HCT116 (cell line): ENCODE data around the gene FTCD. TPM values are rescaled to one million over a fixed set of nuclear protein-coding genes. Genes with fewer than 3 reads are reported as not detected.

ENCODE experiments used
- ATAC-seq: fragments of 200-7000 bp; cut with Tn5 transposase; 2 replicates; pipeline ENCODE4 v1.9.1; 2020; ENCODE audit warnings: mild to moderate bottlenecking, moderate library complexity
- BruUV-seq: library from RNA; stranded (reverse); fragments of 400-500 nt; replicated peaks from 2 replicates; lab custom pipeline; 2021; lab: Mats Ljungman, UMichigan
- CTCF ChIA-PET: fragments of 300-600 bp; sonication (Branson Sonifier 250); formaldehyde crosslinking; loops from one replicate; lab custom pipeline; 2021; ENCODE audit warnings: antibody characterized with exemption; lab: Charles Lee
- POLR2A ChIA-PET: fragments of 300-600, 350-600 bp; sonication (Branson Sonifier 250); formaldehyde crosslinking; loops from one replicate; lab custom pipeline; 2021; ENCODE audit warnings: antibody characterized with exemption; lab: Charles Lee
- RAD21 ChIA-PET, 2 experiments: fragments of 300-600 bp; sonication (Branson Sonifier 250); formaldehyde crosslinking; loops; one replicate each; lab custom pipeline; 2023; ENCODE audit warnings: low total read pairs in 2 of 2; ENCODE audit not compliant: uncharacterized antibody in 2 of 2, unreplicated experiment in 2 of 2, low non-redundant PET in 1 of 2; lab: Charles Lee
- DNase-seq: peaks from one replicate; pipeline ENCODE4 v3.0.0-alpha.2; 2010; ENCODE audit warnings: low read depth, low spot score
- H2AFZ ChIP-seq: fragments of 200-600 bp; shearing (Covaris generic), sonication (generic); 2 replicates; pipeline ENCODE4 v1.6.1; 2017; ENCODE audit warnings: low read depth, mixed run types, mixed read lengths, antibody characterized with exemption, low read length; ENCODE audit not compliant: poor library complexity, severe bottlenecking
- H3K27ac ChIP-seq: 2 replicates; pipeline ENCODE4 v1.5.1; 2012; ENCODE audit warnings: low read depth, low read length
- H3K27me3 ChIP-seq: fragments of 200-600 bp; sonication (generic); 2 replicates; pipeline ENCODE4 v1.6.1; 2016; ENCODE audit warnings: mixed run types, low read length, mixed read lengths; ENCODE audit not compliant: insufficient read depth
- H3K36me3 ChIP-seq, 2 experiments: fragments of 200-500 bp in 1 of 2; fragments of 200-600 bp in 1 of 2; sonication (Bioruptor generic) in 1 of 2; sonication (generic) in 1 of 2; 2 replicates each; pipeline versions ENCODE4 v1.5.1 to v1.6.1; 2014 to 2016; ENCODE audit warnings: low read length in 2 of 2, inconsistent platforms in 1 of 2, mixed read lengths in 1 of 2, mixed run types in 1 of 2; ENCODE audit not compliant: insufficient read depth in 2 of 2, control insufficient read depth in 1 of 2
- H3K4me1 ChIP-seq, 2 experiments: fragments of 200-600 bp in 1 of 2; sonication (generic) in 1 of 2; 2 replicates each; pipeline versions ENCODE4 v1.5.1 to v1.6.1; 2012 to 2017; ENCODE audit warnings: low read length in 2 of 2, inconsistent platforms in 1 of 2, mild to moderate bottlenecking in 1 of 2, mixed read lengths in 1 of 2, mixed run types in 1 of 2, moderate library complexity in 1 of 2; ENCODE audit not compliant: insufficient read depth in 2 of 2, control insufficient read depth in 1 of 2
- H3K4me2 ChIP-seq: fragments of 200-600 bp; sonication (generic); 2 replicates; pipeline ENCODE4 v1.6.1; 2017; ENCODE audit warnings: mixed run types, low read length, mixed read lengths
- H3K4me3 ChIP-seq, 2 experiments: fragments of 200-600 bp in 1 of 2; sonication (generic) in 1 of 2; replicated peaks in 1 of 2; 2 replicates each; pipeline ENCODE4 v1.5.1; 2011 to 2016; ENCODE audit warnings: low read length in 2 of 2, control low read depth in 1 of 2, low read depth in 1 of 2, mild to moderate bottlenecking in 1 of 2, mixed read lengths in 1 of 2, mixed run types in 1 of 2
- H3K79me2 ChIP-seq: fragments of 200-600 bp; sonication (generic); 2 replicates; pipeline ENCODE4 v1.6.1; 2017; ENCODE audit warnings: mild to moderate bottlenecking, mixed run types, low read length, moderate library complexity, mixed read lengths; ENCODE audit not compliant: insufficient read depth
- H3K9ac ChIP-seq: fragments of 200-600 bp; sonication (generic); 2 replicates; pipeline ENCODE4 v1.6.1; 2016; ENCODE audit warnings: low read length, mixed read lengths
- H3K9me2 ChIP-seq: fragments of 200-600 bp; sonication (generic), shearing (Covaris generic); 2 replicates; pipeline ENCODE4 v1.6.1; 2017; ENCODE audit warnings: mixed run types, mild to moderate bottlenecking, moderate library complexity; ENCODE audit not compliant: insufficient read depth
- H3K9me3 ChIP-seq, 2 experiments: fragments of 200-500 bp in 1 of 2; fragments of 200-600 bp in 1 of 2; sonication (Bioruptor generic) in 1 of 2; sonication (generic) in 1 of 2; 2 replicates each; pipeline ENCODE4 v1.6.1; 2014 to 2017; ENCODE audit warnings: low read length in 2 of 2, mixed read lengths in 2 of 2, inconsistent platforms in 1 of 2, low read depth in 1 of 2, mild to moderate bottlenecking in 1 of 2, mixed run types in 1 of 2, moderate library complexity in 1 of 2; ENCODE audit not compliant: control insufficient read depth in 1 of 2, insufficient read depth in 1 of 2
- H4K20me1 ChIP-seq: fragments of 200-600 bp; sonication (generic), shearing (Covaris generic); 2 replicates; pipeline ENCODE4 v1.6.1; 2017; ENCODE audit warnings: mixed run types, mild to moderate bottlenecking, moderate library complexity; ENCODE audit not compliant: insufficient read depth
- CBX3 ChIP-seq: IDR thresholded peaks from 2 replicates; pipeline ENCODE4 v1.6.1; 2012; ENCODE audit warnings: low read depth
- CEBPB ChIP-seq: IDR thresholded peaks from 2 replicates; pipeline ENCODE4 v1.6.1; 2012; ENCODE audit warnings: low read depth
- EGR1 ChIP-seq: IDR thresholded peaks from 2 replicates; pipeline ENCODE4 v1.6.1; 2012; ENCODE audit warnings: low read depth
- ELF1 ChIP-seq: IDR thresholded peaks from 2 replicates; pipeline ENCODE4 v1.6.1; 2012; ENCODE audit warnings: low read depth, borderline replicate concordance
- EZH2phosphoT487 ChIP-seq: fragments of 200-600 bp; IDR thresholded peaks from 2 replicates; pipeline ENCODE4 v1.6.1; 2018; ENCODE audit warnings: antibody characterized with exemption, borderline replicate concordance
- FOSL1 ChIP-seq: IDR thresholded peaks from 2 replicates; pipeline ENCODE4 v1.6.1; 2012; ENCODE audit warnings: low read depth
- JUND ChIP-seq: IDR thresholded peaks from 2 replicates; pipeline ENCODE4 v1.6.1; 2012
- POLR2AphosphoS5 ChIP-seq: IDR thresholded peaks from 2 replicates; pipeline ENCODE4 v1.6.1; 2011; ENCODE audit warnings: mild to moderate bottlenecking, low read depth, low read length, moderate library complexity
- SIN3A ChIP-seq: IDR thresholded peaks from 2 replicates; pipeline ENCODE4 v1.6.1; 2012; ENCODE audit warnings: low read depth
- SP1 ChIP-seq: IDR thresholded peaks from 2 replicates; pipeline ENCODE4 v1.6.1; 2012; ENCODE audit warnings: low read depth
- TCF7L2 ChIP-seq: IDR thresholded peaks from 2 replicates; pipeline ENCODE4 v1.7.0; 2011; ENCODE audit warnings: borderline replicate concordance, inconsistent platforms; ENCODE audit not compliant: insufficient read depth, insufficient read length; ENCODE audit errors: extremely low read depth
- YY1 ChIP-seq: IDR thresholded peaks from 2 replicates; pipeline ENCODE4 v1.6.1; 2011; ENCODE audit warnings: low read length, low read depth, moderate library complexity, mild to moderate bottlenecking; ENCODE audit not compliant: insufficient replicate concordance; ENCODE audit errors: extremely low read depth
- ZBTB33 ChIP-seq: IDR thresholded peaks from 2 replicates; pipeline ENCODE4 v1.6.1; 2011; ENCODE audit warnings: mild to moderate bottlenecking, low read length, moderate library complexity; ENCODE audit not compliant: insufficient replicate concordance; ENCODE audit errors: extremely low read depth
- intact Hi-C: fragments of 100-400 bp; cut with micrococcal nuclease; formaldehyde crosslinking; loops from 2 replicates; pipeline ENCODE4 v1.10.0; 2022
- total RNA-seq: library from RNA; stranded (reverse); gene quantifications from one replicate; pipeline ENCODE4 v1.2.1, GENCODE V29; 2021; ENCODE audit not compliant: unreplicated experiment
- TF ChIP-seq, protein P1 (sequence below): IDR thresholded peaks from 2 replicates; pipeline ENCODE4 v1.6.1; 2012
- TF ChIP-seq, protein P2 (sequence below): IDR thresholded peaks from 2 replicates; pipeline ENCODE4 v1.6.1; 2012; ENCODE audit warnings: low read depth

The FTCD gene
- total RNA-seq, 1 experiment from 2014 or later = 2.5 TPM

GRCh38 chr21:46131838-46132651, 23.3 kb downstream of the FTCD start:
- H3K9me3 ChIP-seq = no peaks in the 10 kb centered on the region
- no TSS peak for BruUV-seq
- DNase-seq = no peak
- ChIA-PET RAD21 (no interaction called here), CTCF (no interaction called here), POLR2A (no interaction called here)
- H3K27ac ChIP-seq = no peak overlapping the region; the same call in 1 of the 2 replicates
- no peaks in the 10 kb centered on the region for H3K27me3 ChIP-seq
- H3K79me2 ChIP-seq = no peaks in the 10 kb centered on the region
- H3K9ac ChIP-seq = no peak overlapping the region
- ATAC-seq = no peak
- no peak overlapping the region for H2AFZ ChIP-seq
- no peak overlapping the region for H3K4me2 ChIP-seq
- intact Hi-C loops = no loop called here
- H3K4me1 ChIP-seq = no peaks in the 10 kb centered on the region
- H3K9me2 ChIP-seq = no peaks in the 10 kb centered on the region
- H4K20me1 ChIP-seq = no peaks in the 10 kb centered on the region
- no peak overlapping the region for H3K4me3 ChIP-seq
- H3K36me3 ChIP-seq = no peaks in the 10 kb centered on the region
- TF ChIP-seq EZH2phosphoT487 (no peak), POLR2AphosphoS5 (no peak), SP1 (no peak), TCF7L2 (no peak), ZBTB33 (no peak), FOSL1 (no peak), CBX3 (no peak), JUND (no peak), YY1 (no peak), EGR1 (no peak), CEBPB (no peak), SIN3A (no peak), ELF1 (no peak)
- TF ChIP-seq, protein P1, sequence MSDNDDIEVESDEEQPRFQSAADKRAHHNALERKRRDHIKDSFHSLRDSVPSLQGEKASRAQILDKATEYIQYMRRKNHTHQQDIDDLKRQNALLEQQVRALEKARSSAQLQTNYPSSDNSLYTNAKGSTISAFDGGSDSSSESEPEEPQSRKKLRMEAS = no peak
- TF ChIP-seq, protein P2, sequence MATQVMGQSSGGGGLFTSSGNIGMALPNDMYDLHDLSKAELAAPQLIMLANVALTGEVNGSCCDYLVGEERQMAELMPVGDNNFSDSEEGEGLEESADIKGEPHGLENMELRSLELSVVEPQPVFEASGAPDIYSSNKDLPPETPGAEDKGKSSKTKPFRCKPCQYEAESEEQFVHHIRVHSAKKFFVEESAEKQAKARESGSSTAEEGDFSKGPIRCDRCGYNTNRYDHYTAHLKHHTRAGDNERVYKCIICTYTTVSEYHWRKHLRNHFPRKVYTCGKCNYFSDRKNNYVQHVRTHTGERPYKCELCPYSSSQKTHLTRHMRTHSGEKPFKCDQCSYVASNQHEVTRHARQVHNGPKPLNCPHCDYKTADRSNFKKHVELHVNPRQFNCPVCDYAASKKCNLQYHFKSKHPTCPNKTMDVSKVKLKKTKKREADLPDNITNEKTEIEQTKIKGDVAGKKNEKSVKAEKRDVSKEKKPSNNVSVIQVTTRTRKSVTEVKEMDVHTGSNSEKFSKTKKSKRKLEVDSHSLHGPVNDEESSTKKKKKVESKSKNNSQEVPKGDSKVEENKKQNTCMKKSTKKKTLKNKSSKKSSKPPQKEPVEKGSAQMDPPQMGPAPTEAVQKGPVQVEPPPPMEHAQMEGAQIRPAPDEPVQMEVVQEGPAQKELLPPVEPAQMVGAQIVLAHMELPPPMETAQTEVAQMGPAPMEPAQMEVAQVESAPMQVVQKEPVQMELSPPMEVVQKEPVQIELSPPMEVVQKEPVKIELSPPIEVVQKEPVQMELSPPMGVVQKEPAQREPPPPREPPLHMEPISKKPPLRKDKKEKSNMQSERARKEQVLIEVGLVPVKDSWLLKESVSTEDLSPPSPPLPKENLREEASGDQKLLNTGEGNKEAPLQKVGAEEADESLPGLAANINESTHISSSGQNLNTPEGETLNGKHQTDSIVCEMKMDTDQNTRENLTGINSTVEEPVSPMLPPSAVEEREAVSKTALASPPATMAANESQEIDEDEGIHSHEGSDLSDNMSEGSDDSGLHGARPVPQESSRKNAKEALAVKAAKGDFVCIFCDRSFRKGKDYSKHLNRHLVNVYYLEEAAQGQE = no peak
- TF ChIP-seq, all 23 proteins: peak for 0
